OCI-LY1 (cell line): ENCODE measurements around the gene KIF16B.

Experiments used
- H2AFZ ChIP-seq: fragments of 200-600 bp; sonication (generic), shearing (Covaris generic); 2 replicates; pipeline ENCODE4 v1.6.0; 2014; ENCODE audit warnings: antibody characterized with exemption, mild to moderate bottlenecking, low read length
- H3F3A ChIP-seq: fragments of 200-600 bp; sonication (generic), shearing (Covaris generic); 2 replicates; pipeline ENCODE4 v1.6.0; 2014; ENCODE audit warnings: mild to moderate bottlenecking, antibody characterized with exemption, low read length, moderate library complexity; ENCODE audit not compliant: insufficient read depth
- H3K27ac ChIP-seq: fragments of 200-600 bp; sonication (generic); 2 replicates; pipeline ENCODE4 v1.5.1; 2014; ENCODE audit warnings: low read length, mixed run types, mild to moderate bottlenecking, low read depth; ENCODE audit not compliant: poor library complexity, severe bottlenecking
- H3K27me3 ChIP-seq: fragments of 200-600 bp; sonication (generic); 2 replicates; pipeline ENCODE4 v1.6.0; 2014; ENCODE audit warnings: antibody characterized with exemption, mild to moderate bottlenecking, low read length, moderate library complexity; ENCODE audit not compliant: insufficient read depth
- H3K36me3 ChIP-seq: fragments of 200-600 bp; sonication (generic); 2 replicates; pipeline ENCODE4 v1.6.1; 2014; ENCODE audit warnings: mild to moderate bottlenecking, antibody characterized with exemption, low read length, moderate library complexity, mixed read lengths; ENCODE audit not compliant: insufficient read depth
- H3K4me1 ChIP-seq: fragments of 200-600 bp; sonication (generic); 2 replicates; pipeline ENCODE4 v1.5.1; 2014; ENCODE audit warnings: mild to moderate bottlenecking, low read length, moderate library complexity; ENCODE audit not compliant: insufficient read depth, severe bottlenecking
- H3K4me2 ChIP-seq: fragments of 200-600 bp; sonication (generic), shearing (Covaris generic); 2 replicates; pipeline ENCODE4 v1.6.1; 2014; ENCODE audit warnings: low read length
- H3K4me3 ChIP-seq: fragments of 200-600 bp; sonication (generic); 2 replicates; pipeline ENCODE4 v1.5.1; 2014; ENCODE audit warnings: low read length, low read depth, mild to moderate bottlenecking, mixed read lengths; ENCODE audit not compliant: poor library complexity, severe bottlenecking
- H3K79me2 ChIP-seq: fragments of 200-600 bp; shearing (Covaris generic); 2 replicates; pipeline ENCODE4 v1.6.1; 2016; ENCODE audit warnings: mixed run types, low read length, mixed read lengths; ENCODE audit not compliant: insufficient read depth
- H3K9ac ChIP-seq: fragments of 200-600 bp; sonication (generic), shearing (Covaris generic); 2 replicates; pipeline ENCODE4 v1.6.1; 2014; ENCODE audit warnings: mild to moderate bottlenecking, low read length, mixed read lengths
- H3K9me2 ChIP-seq: fragments of 200-600 bp; sonication (generic), shearing (Covaris generic); 2 replicates; pipeline ENCODE4 v1.6.1; 2014; ENCODE audit warnings: low read depth, mild to moderate bottlenecking, low read length, mixed read lengths
- H3K9me3 ChIP-seq: fragments of 200-600 bp; shearing (Covaris generic); 2 replicates; pipeline ENCODE4 v1.6.1; 2014; ENCODE audit warnings: low read length, mixed read lengths
- H4K20me1 ChIP-seq: fragments of 200-600 bp; sonication (generic), shearing (Covaris generic); 2 replicates; pipeline ENCODE4 v1.6.0; 2016; ENCODE audit warnings: mild to moderate bottlenecking, low read length; ENCODE audit not compliant: insufficient read depth
- EZH2 ChIP-seq: fragments of 200-600 bp; sonication (generic), shearing (Covaris generic); IDR thresholded peaks from 2 replicates; pipeline ENCODE4 v1.8.0; 2017; ENCODE audit warnings: borderline replicate concordance, mixed run types, mild to moderate bottlenecking, antibody characterized with exemption, low read length, moderate library complexity, mixed read lengths
- TF ChIP-seq, protein P1 (sequence below): fragments of 200-600 bp; sonication (generic), shearing (Covaris generic); IDR thresholded peaks from 2 replicates; pipeline ENCODE4 v1.5.1; 2017; ENCODE audit warnings: mild to moderate bottlenecking, antibody characterized with exemption, low read length, moderate library complexity, mixed read lengths

The KIF16B gene

DNA sequence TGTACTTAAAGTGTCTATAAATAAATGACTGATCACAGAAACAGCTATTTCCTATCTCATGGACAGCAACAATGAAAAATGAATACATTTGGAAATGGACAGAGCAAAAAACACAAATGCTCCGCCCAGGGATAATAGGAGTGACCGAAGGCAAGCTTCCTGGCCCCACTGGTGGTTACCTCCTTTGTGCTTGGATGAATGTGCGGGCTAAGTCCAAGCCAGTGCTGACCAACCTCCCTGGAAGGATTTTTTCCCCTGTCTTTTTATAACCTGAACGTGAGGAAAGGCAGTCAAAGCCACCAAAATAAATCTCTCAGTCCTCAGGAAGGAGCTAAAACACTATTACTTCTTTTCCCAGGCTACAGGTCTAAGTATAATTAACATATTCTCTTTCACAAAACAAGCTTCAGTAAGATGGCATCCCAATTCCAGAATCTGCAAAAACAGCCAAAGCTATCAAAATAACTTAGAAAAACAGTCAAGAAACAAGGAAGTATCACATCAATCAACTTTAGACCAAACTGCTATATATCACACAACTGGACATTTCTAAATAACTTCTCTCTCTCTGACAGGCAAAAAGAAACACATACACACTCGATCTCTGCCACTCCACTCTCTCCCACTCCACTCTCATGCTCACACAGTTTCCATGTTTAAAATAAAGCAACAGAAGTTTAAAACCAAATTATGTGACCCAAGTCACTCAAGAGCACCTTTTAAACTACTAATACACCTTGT lies 10.0 kb downstream of the KIF16B start:
- Histone ChIP-seq H3K79me2 (no peaks in the 10 kb centered on the region), H3K4me3 (no peak overlapping the region), H3K4me2 (no peak overlapping the region), H2AFZ (no peak overlapping the region), H3K9ac (no peak overlapping the region), H3K27ac (no peak overlapping the region), H3K9me3 (no peaks in the 10 kb centered on the region), H3K36me3 (no peaks in the 10 kb centered on the region), H4K20me1 (no peaks in the 10 kb centered on the region), H3F3A (no peaks in the 10 kb centered on the region), H3K4me1 (no peaks in the 10 kb centered on the region), H3K9me2 (no peaks in the 10 kb centered on the region), H3K27me3 (no peaks in the 10 kb centered on the region)
- TF ChIP-seq EZH2 = no peak
- TF ChIP-seq, protein P1, sequence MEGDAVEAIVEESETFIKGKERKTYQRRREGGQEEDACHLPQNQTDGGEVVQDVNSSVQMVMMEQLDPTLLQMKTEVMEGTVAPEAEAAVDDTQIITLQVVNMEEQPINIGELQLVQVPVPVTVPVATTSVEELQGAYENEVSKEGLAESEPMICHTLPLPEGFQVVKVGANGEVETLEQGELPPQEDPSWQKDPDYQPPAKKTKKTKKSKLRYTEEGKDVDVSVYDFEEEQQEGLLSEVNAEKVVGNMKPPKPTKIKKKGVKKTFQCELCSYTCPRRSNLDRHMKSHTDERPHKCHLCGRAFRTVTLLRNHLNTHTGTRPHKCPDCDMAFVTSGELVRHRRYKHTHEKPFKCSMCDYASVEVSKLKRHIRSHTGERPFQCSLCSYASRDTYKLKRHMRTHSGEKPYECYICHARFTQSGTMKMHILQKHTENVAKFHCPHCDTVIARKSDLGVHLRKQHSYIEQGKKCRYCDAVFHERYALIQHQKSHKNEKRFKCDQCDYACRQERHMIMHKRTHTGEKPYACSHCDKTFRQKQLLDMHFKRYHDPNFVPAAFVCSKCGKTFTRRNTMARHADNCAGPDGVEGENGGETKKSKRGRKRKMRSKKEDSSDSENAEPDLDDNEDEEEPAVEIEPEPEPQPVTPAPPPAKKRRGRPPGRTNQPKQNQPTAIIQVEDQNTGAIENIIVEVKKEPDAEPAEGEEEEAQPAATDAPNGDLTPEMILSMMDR = no peak

DNA sequence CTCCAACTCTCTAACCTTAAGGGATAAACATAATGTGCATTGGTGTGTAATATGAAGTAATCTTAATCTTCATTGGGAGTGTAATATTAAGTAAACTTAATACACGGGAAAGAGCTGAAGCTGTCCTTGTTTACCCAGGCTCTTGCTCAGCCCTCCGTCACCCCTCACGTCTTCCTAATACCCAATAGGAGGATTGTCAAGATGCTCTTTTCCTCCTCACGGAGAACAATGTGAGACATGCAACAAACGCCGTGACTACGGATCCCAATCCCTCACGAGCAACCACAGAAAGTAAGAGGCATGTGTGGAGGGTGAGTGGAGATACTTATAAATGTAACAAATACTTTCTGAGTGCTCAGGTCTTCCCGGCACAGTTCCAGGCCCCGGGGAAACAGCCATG lies 11.0 kb downstream of the KIF16B start:
- Histone ChIP-seq H3F3A (no peaks in the 10 kb centered on the region), H3K9me3 (no peaks in the 10 kb centered on the region), H3K9ac (no peak overlapping the region), H2AFZ (no peak overlapping the region), H3K27me3 (no peaks in the 10 kb centered on the region), H3K27ac (no peak overlapping the region), H3K4me3 (no peak overlapping the region), H3K9me2 (no peaks in the 10 kb centered on the region), H3K36me3 (no peaks in the 10 kb centered on the region), H3K4me2 (no peak overlapping the region), H4K20me1 (no peaks in the 10 kb centered on the region), H3K79me2 (no peaks in the 10 kb centered on the region), H3K4me1 (no peaks in the 10 kb centered on the region)
- TF ChIP-seq, protein P1 = no peak
- no peak for TF ChIP-seq EZH2

DNA sequence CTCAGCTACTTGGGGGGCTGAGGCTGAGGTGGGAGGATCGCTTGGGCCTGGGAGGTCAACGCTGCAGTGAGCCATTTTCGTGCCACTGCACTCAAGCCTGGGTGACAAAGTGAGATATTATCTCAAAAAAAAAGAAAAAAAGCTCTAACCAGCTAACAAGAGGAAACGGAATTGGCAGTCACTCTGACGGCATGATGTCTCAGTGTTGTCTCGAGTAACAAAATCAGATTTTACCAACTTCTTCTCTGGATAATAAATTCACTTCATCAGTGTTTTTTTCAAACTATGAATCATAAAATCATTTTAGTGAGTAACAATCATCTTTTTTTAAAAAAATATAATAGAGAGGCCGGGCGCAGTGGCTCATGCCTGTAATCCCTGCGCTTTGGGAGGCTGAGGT lies 12.6 kb downstream of the KIF16B start:
- H3K9me3 ChIP-seq = no peaks in the 10 kb centered on the region
- H3K4me2 ChIP-seq = no peak overlapping the region
- H3K27ac ChIP-seq = no peak overlapping the region
- H3K36me3 ChIP-seq = no peaks in the 10 kb centered on the region
- H3K79me2 ChIP-seq = no peaks in the 10 kb centered on the region
- H2AFZ ChIP-seq = no peak overlapping the region
- H3K9ac ChIP-seq = no peak overlapping the region
- no peaks in the 10 kb centered on the region for H4K20me1 ChIP-seq
- no peak overlapping the region for H3K4me3 ChIP-seq
- H3K9me2 ChIP-seq = no peaks in the 10 kb centered on the region
- no peaks in the 10 kb centered on the region for H3F3A ChIP-seq
- H3K4me1 ChIP-seq = no peaks in the 10 kb centered on the region
- H3K27me3 ChIP-seq = no peaks in the 10 kb centered on the region
- TF ChIP-seq, protein P1 = no peak
- no peak for TF ChIP-seq EZH2
